Astrocyte (in vitro differentiated cells and primary cell): ENCODE data around the gene ZNF780B. TPM values are rescaled to one million over a fixed set of nuclear protein-coding genes. Genes with fewer than 3 reads are reported as not detected.
A peak's percentile ranks its signal among the peaks of the same experiment; 100 is the strongest.
"Not testable (repeated sequence)": the region's sequence is repeated elsewhere in the genome, so short reads cannot be mapped to it uniquely, and the experiment has no call there.

Experiments
- DNase-seq: peaks from one replicate; pipeline ENCODE4 v3.0.0-alpha.2; 2010; ENCODE audit warnings: low read depth
- FAIRE-seq: peaks from 2 replicates; lab custom pipeline; 2011; peaks lifted over from hg19 to GRCh38; lab: Jason Lieb, UNC
- H2AFZ ChIP-seq: 2 replicates; pipeline ENCODE4 v1.6.0; 2012; ENCODE audit warnings: low read depth, low read length, inconsistent platforms
- H3K27ac ChIP-seq: 2 replicates; pipeline ENCODE4 v1.5.1; 2011; ENCODE audit warnings: low read depth, low read length, inconsistent platforms
- H3K27me3 ChIP-seq: 2 replicates; pipeline ENCODE4 v1.6.0; 2011; ENCODE audit warnings: low read length, inconsistent platforms; ENCODE audit not compliant: insufficient read depth
- H3K36me3 ChIP-seq: 2 replicates; pipeline ENCODE4 v1.5.1; 2011; ENCODE audit warnings: low read length, inconsistent platforms; ENCODE audit not compliant: insufficient read depth
- H3K4me1 ChIP-seq: 2 replicates; pipeline ENCODE4 v1.5.1; 2011; ENCODE audit warnings: low read length, inconsistent platforms; ENCODE audit not compliant: insufficient read depth
- H3K4me2 ChIP-seq: 2 replicates; pipeline ENCODE4 v1.6.0; 2012; ENCODE audit warnings: low read length, inconsistent platforms
- H3K4me3 ChIP-seq: 2 replicates; pipeline ENCODE4 v1.5.1; 2011; ENCODE audit warnings: low read depth, mild to moderate bottlenecking, low read length, inconsistent platforms; ENCODE audit not compliant: insufficient read depth
- H3K79me2 ChIP-seq: 2 replicates; pipeline ENCODE4 v1.6.0; 2012; ENCODE audit warnings: mild to moderate bottlenecking, low read length, inconsistent platforms; ENCODE audit not compliant: insufficient read depth
- H3K9ac ChIP-seq: 2 replicates; pipeline ENCODE4 v1.6.0; 2012; ENCODE audit warnings: mild to moderate bottlenecking, low read length, inconsistent platforms
- H3K9me3 ChIP-seq: 2 replicates; pipeline ENCODE4 v1.5.1; 2012; ENCODE audit warnings: low read depth, mild to moderate bottlenecking, low read length, inconsistent platforms; ENCODE audit not compliant: insufficient read depth
- H4K20me1 ChIP-seq: 2 replicates; pipeline ENCODE4 v1.6.0; 2012; ENCODE audit warnings: low read length, inconsistent platforms; ENCODE audit not compliant: insufficient read depth
- H3K27ac Mint-ChIP-seq: one replicate; pipeline ENCODE4 v1.8.0; 2021; ENCODE audit warnings: mild to moderate bottlenecking, mixed read lengths; ENCODE audit not compliant: unreplicated experiment
- H3K27me3 Mint-ChIP-seq: one replicate; pipeline ENCODE4 v1.8.0; 2021; ENCODE audit warnings: low read depth, mixed read lengths; ENCODE audit not compliant: unreplicated experiment
- H3K36me3 Mint-ChIP-seq: one replicate; pipeline ENCODE4 v1.8.0; 2021; ENCODE audit warnings: low read depth, mixed read lengths; ENCODE audit not compliant: unreplicated experiment
- H3K4me1 Mint-ChIP-seq: one replicate; pipeline ENCODE4 v1.8.0; 2021; ENCODE audit warnings: low read depth, mixed read lengths; ENCODE audit not compliant: unreplicated experiment
- H3K4me3 Mint-ChIP-seq: one replicate; pipeline ENCODE4 v1.8.0; 2021; ENCODE audit warnings: mild to moderate bottlenecking, moderate library complexity, mixed read lengths; ENCODE audit not compliant: unreplicated experiment
- H3K9me3 Mint-ChIP-seq: one replicate; pipeline ENCODE4 v1.8.0; 2021; ENCODE audit warnings: mild to moderate bottlenecking, mixed read lengths; ENCODE audit not compliant: unreplicated experiment
- CTCF ChIP-seq: IDR thresholded peaks from 2 replicates; pipeline ENCODE4 v1.5.1; 2011; ENCODE audit warnings: low read depth, mild to moderate bottlenecking, inconsistent platforms, low read length, moderate library complexity; ENCODE audit not compliant: insufficient read depth
- EZH2 ChIP-seq: IDR thresholded peaks from 2 replicates; pipeline ENCODE4 v1.6.1; 2012; ENCODE audit warnings: mild to moderate bottlenecking, low read length, inconsistent platforms; ENCODE audit not compliant: insufficient read depth
- total RNA-seq: library from RNA; stranded (reverse); gene quantifications from 2 replicates; pipeline ENCODE4 v1.2.1, GENCODE V29; 2021

The ZNF780B gene
- total RNA-seq, 1 donor from 2014 or later, result 12.0 TPM

GRCh38 chr19:40055049-40055448 is 982 bp downstream of the ZNF780B start:
- peak overlapping the region; percentile 91 for H3K4me3 ChIP-seq
- H3K27me3 ChIP-seq, result no peaks in the 10 kb centered on the region
- H3K4me1 ChIP-seq, result peaks cover 6% of the 10 kb centered on the region
- peak overlapping the region; percentile 96 for H3K4me2 ChIP-seq
- Mint-ChIP-seq H3K27me3 (no peaks in the 10 kb centered on the region), H3K4me3 (peak overlapping the region; percentile 98), H3K27ac (no peak overlapping the region), H3K36me3 (peaks cover 5% of the 10 kb centered on the region), H3K4me1 (peaks cover 7% of the 10 kb centered on the region), H3K9me3 (peaks cover 14% of the 10 kb centered on the region)
- TF ChIP-seq CTCF, result no peak
- no peak for TF ChIP-seq EZH2
- peaks cover 43% of the 10 kb centered on the region for H3K79me2 ChIP-seq
- DNase-seq, result no peak
- peak overlapping the region; percentile 97 for H2AFZ ChIP-seq
- H3K9me3 ChIP-seq, result peaks cover 7% of the 10 kb centered on the region
- H3K27ac ChIP-seq, result no peak overlapping the region
- H3K9ac ChIP-seq, result peak overlapping the region; percentile 79
- FAIRE-seq, result no peak
- H3K36me3 ChIP-seq, result no peaks in the 10 kb centered on the region
- H4K20me1 ChIP-seq, result no peaks in the 10 kb centered on the region

GRCh38 chr19:40054632-40055031 is 1.4 kb downstream of the ZNF780B start:
- Histone ChIP-seq H3K4me3 (no peak overlapping the region), H3K27me3 (no peaks in the 10 kb centered on the region), H3K4me2 (peak overlapping the region; percentile 96), H2AFZ (no peak overlapping the region), H3K4me1 (peaks cover 6% of the 10 kb centered on the region), H3K27ac (no peak overlapping the region), H4K20me1 (no peaks in the 10 kb centered on the region), H3K79me2 (peaks cover 43% of the 10 kb centered on the region), H3K36me3 (no peaks in the 10 kb centered on the region), H3K9me3 (peaks cover 5% of the 10 kb centered on the region), H3K9ac (no peak overlapping the region)
- H3K27ac Mint-ChIP-seq, result no peak overlapping the region
- peaks cover 7% of the 10 kb centered on the region for H3K4me1 Mint-ChIP-seq
- peaks cover 10% of the 10 kb centered on the region for H3K9me3 Mint-ChIP-seq
- H3K36me3 Mint-ChIP-seq, result peaks cover 6% of the 10 kb centered on the region
- peak overlapping the region; percentile 98 for H3K4me3 Mint-ChIP-seq
- no peak for DNase-seq
- FAIRE-seq, result no peak
- no peak for TF ChIP-seq CTCF
- no peaks in the 10 kb centered on the region for H3K27me3 Mint-ChIP-seq

GRCh38 chr19:40053491-40053890 is 2.5 kb downstream of the ZNF780B start:
- Histone ChIP-seq H3K9me3 (peaks cover 10% of the 10 kb centered on the region), H3K79me2 (peaks cover 46% of the 10 kb centered on the region)

GRCh38 chr19:40041718-40042117 is 14.3 kb downstream of the ZNF780B start:
- not testable (repeated sequence) for H3K79me2 ChIP-seq, H3K4me3 Mint-ChIP-seq

More at GRCh38 chr19:40053491-40053890, 2.5 kb downstream of the ZNF780B start:
- Mint-ChIP-seq H3K27me3 (no peaks in the 10 kb centered on the region), H3K4me1 (peaks cover 7% of the 10 kb centered on the region), H3K4me3 (no peak overlapping the region), H3K27ac (no peak overlapping the region), H3K36me3 (peaks cover 13% of the 10 kb centered on the region), H3K9me3 (peaks cover 10% of the 10 kb centered on the region)
- FAIRE-seq, result no peak
- DNase-seq, result no peak
- Histone ChIP-seq H3K27me3 (no peaks in the 10 kb centered on the region), H3K9ac (no peak overlapping the region), H4K20me1 (no peaks in the 10 kb centered on the region), H3K4me1 (peaks cover 6% of the 10 kb centered on the region), H3K4me2 (no peak overlapping the region), H3K4me3 (no peak overlapping the region), H3K27ac (no peak overlapping the region), H2AFZ (no peak overlapping the region), H3K36me3 (no peaks in the 10 kb centered on the region)
- TF ChIP-seq EZH2 (no peak), CTCF (no peak)

More at GRCh38 chr19:40041718-40042117, 14.3 kb downstream of the ZNF780B start:
- H3K36me3 ChIP-seq, H3K27me3 Mint-ChIP-seq, H3K27ac Mint-ChIP-seq, H3K9ac ChIP-seq, H3K4me3 ChIP-seq, H3K4me1 ChIP-seq, H3K27me3 ChIP-seq, H2AFZ ChIP-seq, H4K20me1 ChIP-seq, H3K4me1 Mint-ChIP-seq, H3K9me3 ChIP-seq, H3K4me2 ChIP-seq, FAIRE-seq, H3K27ac ChIP-seq, DNase-seq: not testable (repeated sequence)
- Mint-ChIP-seq H3K9me3 (peaks cover 65% of the 10 kb centered on the region), H3K36me3 (peaks cover 58% of the 10 kb centered on the region)
